HG03469 (cell line): ENCODE measurements around the gene MPZL3.

Experiments
- ATAC-seq: cut with Tn5 transposase; IDR thresholded peaks from one replicate; pipeline ENCODE4 v1.9.1; 2021; ENCODE audit warnings: mild to moderate bottlenecking, moderate library complexity, moderate number of reproducible peaks; ENCODE audit not compliant: unreplicated experiment

Gene MPZL3, protein sequence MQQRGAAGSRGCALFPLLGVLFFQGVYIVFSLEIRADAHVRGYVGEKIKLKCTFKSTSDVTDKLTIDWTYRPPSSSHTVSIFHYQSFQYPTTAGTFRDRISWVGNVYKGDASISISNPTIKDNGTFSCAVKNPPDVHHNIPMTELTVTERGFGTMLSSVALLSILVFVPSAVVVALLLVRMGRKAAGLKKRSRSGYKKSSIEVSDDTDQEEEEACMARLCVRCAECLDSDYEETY

DNA sequence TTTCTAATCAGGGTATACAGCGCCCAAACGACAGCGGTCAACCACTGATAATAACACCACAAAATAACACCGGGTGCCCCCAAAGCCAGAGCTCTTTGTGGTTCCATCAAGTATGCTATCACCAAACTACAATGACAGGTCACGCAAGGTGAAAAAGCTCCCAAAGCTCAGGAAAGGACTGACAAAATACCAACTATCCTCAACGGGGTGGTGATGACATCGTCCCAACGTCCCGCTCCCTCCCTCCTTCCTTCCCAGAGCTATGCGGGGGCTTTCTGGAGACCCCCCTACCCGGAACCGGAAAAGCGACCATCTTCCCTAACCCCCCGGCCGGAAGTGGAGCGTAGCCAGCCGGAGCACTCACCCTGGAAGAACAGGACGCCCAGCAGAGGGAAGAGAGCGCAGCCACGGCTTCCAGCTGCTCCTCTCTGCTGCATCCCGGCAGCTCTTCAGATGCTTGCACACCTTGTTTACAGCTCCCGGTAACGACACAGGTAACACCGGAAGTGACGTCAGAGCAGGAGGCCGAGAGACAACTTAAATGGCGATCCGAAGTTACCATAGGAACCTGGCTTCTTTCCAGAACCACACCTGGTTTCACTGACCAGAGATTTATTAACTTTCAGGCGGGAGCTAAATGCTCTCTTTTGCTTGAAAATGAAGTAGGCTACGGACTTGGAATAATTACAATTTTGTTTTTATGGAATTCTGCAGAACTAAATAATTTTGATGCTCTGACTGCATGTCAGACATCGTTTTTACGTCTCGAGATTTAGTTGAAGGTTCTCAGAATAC lies at the start of gene MPZL3:
Gene MPZL3 (minus strand): TSS at position 508 of the 795 bp plus-strand sequence. CDS start 71 bp downstream, at position 437.
- no peak for ATAC-seq

DNA sequence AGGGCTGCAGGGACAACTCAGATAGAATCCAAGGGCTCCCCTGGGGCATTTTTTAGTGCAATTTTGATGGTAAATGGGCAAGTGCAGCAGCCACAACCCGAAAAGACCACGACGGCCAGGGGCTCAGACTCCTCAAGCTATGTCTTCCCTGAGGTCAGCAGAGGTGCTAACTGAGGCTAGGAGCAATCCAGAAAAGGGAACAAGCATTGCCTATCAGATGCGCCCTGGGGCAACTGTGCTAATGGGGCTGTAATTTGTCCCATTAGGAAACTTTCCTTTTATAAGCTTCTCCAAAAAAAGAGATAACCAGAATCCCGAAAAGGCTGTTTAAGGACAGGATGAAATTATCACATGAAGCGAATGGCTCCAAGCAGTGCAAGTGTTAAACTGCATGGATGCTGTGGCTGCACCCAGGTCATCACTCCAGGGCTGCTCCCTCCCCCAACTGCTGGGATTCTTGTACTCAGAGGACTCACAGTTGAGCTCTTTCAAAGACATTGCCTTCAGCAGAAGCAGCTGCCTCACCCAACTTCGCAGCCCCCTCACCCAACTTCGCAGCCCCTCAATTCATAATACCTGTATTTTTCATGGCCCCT lies 49.5 kb upstream of the MPZL3 start:
- no peak for ATAC-seq

DNA sequence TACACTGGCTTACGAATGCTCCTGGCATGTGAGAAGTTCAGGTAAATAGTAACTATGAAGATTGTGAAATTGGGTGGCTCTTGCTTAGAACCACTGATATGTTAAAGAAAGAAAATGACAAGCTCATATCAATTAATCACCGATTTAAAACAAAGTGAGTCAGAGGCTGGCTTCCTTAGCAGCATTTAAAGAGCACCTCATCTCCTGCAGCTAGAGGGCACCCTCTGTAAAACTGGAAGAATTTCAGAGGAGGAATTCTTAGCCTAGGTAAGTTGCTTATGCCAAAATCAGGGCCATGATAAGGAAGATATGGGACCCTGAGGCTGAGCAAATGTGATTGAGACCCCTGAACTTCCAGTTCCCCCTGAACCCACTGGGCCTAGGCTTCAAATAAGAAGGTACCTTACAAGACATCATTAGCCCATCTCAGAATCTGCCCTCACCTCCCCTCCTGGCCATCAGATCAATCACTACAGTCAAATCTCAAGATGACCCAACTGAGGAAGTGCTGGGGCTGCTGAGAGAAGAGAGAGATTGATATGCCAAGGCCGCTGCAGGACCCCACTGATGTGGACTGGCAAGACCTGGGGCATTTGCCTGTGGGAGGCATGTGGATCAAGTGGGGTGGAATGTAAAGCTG lies 43.8 kb upstream of the MPZL3 start:
- ATAC-seq = no peak

DNA sequence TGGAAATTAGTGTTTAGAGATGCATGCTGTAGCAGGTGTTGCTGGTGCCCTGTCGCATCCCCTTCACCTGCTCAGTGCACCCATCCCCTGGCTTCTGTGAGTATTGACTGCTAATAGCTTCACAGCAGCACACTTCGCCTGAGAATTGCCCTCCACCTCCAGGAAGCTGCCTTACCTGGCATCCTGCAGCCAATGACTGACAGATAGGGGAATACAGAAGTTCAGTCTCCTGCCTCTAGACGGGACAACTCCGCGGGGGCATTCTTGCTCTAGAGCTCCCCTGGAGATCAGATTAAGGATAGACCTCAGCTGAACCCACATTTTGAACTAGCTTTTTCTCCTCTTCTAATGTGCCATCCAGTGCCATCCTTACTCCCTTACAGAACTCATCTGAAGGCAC lies 43.0 kb upstream of the MPZL3 start:
- no peak for ATAC-seq

DNA sequence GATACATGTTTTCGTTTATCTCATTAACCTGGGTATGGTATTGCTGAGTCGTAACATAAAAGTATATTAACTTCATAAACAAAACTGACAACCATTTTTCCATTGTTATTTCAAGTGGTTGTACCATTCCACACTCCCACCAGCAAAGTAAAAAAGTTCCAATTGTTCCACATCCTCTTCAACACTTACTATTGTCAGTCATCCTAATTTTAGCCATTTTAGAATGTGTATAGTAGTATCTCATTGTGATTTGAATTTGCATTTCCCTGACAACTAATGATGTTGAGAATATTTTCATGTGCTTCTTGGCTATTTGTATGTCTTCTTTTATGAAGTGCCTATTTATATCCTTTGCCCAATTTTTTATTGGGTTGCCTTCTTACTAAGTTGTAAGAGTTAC lies 41.9 kb upstream of the MPZL3 start:
- ATAC-seq = no peak

DNA sequence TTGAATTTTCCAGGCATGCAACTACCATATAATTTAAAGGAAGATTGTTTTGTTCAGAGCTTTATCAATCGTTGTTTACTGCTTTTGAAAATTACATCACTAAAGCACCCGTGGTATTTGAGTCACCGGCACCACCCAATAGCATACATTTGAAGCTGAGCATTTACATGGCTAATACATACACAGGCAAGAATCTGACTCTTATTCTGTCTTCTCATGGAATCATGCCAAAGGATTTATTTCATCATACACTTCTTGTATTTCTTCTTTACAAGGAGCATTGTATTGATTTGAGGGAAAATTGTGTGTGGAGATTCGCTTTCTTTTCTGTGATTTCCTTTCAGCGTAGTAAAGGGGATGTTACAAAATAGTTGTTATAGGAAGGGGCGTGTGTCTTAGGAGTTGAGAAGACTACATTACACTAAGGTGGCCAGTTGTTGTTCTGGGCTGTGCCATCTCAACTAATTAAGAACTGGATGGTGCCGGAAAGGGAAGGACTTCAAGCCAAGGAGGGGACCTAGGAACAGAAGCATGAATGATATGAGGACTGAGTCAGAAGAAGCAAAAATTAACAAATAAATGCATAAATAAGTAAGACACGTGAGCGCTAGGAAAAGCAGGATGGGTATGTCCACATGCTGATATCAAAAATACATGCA lies 39.4 kb upstream of the MPZL3 start:
- ATAC-seq = no peak

DNA sequence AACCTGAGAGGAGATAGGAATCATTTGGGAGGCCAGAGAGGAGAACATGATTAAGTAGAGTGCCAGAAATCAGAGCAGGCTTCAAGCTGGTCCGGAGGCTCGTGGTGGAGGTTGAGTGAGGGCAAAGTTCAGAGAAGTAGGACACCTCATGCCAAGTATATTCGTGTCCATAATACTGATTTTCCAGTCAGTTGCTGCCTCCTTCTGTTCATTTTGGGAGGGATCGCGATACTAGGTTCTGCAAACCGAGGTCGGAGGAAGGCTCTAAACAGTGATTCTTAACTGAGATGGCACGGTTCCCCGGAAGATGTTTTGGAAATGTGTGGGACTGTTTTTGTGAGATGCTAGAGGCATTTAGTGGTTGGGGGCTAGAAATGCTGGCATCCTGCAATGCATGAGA lies 38.8 kb upstream of the MPZL3 start:
- ATAC-seq = no peak

DNA sequence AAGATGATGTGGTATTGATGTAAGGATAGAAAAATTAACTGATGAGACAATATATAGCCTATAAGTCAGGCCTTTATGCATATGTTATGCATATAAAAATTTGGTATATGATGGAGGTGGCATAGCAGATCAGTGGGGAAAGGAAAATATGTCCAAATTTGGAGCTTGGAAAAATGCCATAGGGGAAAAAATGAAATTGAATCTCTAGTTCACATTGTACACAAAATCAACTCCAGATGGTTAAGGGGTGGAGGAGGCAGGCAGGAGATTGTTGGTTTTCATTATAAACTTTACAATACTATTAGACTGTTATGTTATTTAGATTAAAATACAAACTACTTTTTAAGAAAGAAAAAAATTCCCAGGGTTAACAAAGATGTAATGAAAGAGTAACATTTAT lies 37.2 kb upstream of the MPZL3 start:
- ATAC-seq = no peak

DNA sequence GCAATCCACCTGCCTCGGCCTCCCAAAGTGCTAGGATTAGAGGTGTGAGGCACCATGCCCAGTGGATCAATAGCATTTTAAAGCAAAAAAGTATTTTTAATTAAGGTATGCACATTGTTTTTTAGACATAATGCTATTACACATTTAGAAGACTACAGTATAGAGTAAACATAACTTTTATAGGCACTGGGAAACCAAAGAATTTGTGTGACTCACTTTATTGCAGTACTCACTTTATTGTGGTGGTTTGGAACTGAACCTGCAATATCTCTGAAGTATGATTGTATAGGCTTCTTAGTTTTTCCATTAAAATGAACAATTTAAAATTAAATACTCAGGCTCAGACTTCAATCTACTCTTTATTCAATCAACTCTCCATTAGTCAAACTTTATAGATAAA lies 34.8 kb upstream of the MPZL3 start:
- ATAC-seq = no peak

DNA sequence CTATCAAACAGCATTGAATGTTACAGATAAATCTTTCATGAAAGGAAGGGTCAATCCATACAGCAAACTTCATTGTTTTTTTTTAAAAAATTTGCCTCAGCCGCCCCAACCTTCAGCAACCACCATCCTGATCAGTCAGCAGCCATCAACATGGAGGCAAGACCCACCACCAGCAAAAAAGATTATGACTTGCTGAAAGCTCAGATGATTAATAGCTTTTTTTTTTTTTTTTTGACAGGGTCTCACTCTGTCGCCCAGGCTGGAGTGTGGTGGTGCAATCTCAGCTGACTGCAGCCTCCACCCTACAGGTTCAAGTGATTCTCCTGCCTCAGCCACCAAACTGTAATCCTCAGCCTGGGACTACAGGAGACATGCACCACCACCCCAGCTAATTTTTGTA lies 34.4 kb upstream of the MPZL3 start:
- ATAC-seq = no peak

DNA sequence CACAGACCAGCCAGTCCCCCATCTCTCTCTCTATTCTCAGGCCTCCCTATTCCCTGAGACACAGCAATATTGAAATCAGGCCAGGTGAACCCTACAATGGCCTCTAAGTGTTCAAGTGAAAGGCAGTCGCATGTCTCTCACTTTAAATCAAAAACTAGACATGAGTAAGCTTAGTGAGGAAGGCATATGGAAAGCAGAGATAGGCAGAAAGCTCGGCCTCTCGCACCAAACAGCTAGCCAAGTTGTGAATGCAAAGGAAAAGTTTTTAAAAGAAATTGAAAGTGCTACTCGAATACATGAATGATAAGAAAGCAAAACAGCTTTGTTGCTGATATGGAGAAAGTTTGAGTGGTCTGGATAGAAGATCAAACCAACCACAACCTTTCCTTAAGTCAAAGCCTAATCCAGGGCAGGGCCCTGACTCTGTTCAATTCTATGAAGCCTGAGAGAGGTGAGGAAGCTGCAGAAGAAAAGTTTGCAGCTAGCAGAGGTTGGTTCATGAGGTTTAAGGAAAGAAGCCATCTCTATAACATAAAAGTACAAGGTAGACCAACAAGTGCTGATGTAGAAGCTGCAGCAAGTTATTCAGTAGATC lies 31.7 kb upstream of the MPZL3 start:
- no peak for ATAC-seq

DNA sequence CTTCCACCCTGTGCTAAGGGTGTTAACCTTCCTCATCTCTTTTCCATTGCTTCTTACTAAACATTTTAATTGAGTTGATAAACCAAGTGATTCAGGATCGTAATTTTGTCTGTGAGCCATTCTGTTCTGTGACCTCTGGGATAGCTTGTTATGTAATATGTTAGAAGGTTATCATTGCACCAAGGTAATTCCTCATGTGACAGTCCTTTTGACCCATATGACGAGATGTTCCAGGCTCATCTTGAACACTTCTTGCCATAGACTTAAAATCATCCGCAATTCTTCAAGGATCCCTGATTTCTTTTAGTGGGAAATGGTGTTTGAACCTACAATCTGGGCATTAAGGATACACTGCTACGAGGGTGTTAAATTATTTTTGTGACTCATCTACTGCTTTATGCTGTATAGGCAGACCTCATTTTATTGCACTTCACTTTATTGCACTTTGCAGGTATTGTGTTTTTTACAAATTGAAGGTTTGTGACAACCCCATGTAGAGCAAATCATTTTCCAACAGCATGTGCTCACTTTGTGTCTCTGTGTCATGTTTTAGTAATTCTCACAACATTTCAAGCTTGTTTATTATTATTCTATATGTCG lies 31.0 kb upstream of the MPZL3 start:
- ATAC-seq = no peak

DNA sequence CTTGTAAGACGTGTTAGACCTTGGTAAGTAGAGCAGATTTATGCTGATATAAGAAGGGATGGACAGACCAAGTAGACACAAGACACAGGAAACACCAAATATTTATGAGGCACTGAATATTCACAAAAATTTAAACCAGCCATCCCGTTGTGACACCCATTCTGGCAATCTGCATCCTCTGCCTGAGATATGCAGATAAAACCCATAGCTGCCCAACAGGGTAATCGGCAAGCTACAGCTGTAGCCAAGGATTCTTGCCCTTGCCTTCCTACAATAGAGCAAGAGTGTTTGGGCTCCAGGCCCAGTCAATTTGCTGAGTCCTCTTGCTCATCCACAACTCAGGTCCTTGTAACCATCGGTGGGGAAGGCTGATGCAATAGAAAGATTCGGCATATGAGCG lies 30.4 kb upstream of the MPZL3 start:
- no peak for ATAC-seq

DNA sequence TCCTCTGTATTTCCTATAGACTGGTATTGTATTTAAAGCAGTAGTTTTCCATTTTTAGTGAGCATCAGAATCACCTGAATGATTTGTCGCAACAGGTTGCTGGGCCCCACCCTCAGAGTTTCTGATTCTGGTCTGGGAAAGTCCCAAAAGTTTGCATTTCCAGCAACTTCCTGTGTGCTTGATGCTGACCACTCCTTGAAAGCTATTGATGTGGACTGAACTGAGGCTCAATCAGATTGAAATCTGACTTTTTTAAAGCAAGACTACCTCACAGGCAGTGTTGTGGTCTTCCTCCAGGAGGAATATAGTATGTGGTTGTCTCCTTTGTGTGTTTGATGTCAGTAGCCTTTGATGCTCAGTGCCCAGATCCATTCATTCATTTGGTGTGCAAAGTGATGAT lies 29.1 kb upstream of the MPZL3 start:
- no peak for ATAC-seq

DNA sequence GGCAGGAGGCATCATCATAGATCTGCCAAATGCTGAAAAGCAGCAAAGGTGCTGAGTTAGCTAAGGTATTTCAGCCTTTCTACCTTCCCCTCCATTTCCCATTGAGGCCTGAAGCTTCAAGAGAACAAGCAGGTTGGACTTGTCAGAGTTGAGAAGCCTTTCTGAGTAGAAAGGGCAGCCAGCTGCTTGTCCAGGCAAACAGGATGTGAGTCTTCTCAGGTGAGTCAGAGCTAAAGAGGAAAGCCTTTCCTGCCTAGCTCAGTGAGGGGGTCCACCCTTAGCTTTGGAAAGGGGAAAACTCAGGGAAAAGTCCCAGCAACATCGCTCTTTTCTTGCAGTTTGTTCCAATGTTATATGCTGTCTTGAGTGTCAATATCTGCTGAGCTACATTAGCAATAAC lies 25.1 kb upstream of the MPZL3 start:
- ATAC-seq = no peak

DNA sequence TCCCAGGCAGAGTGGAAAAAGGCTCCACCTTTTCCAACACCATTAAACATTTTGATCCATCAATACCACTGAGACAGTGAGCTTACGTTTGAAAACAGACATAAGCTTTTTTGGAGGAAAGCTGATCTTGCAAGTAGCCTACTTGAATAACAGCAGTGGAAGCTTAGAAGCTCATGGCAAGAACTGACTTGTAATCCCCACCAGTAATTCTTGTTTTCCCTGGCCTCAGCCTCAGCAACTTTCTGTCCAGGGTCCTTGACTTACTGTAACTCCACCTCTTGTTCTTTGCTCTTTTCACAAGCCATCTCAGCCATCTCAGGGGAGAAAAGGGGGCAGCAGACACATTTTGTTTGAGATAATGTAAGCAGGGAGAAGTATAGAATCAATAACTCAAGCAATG lies 24.3 kb upstream of the MPZL3 start:
- no peak for ATAC-seq

DNA sequence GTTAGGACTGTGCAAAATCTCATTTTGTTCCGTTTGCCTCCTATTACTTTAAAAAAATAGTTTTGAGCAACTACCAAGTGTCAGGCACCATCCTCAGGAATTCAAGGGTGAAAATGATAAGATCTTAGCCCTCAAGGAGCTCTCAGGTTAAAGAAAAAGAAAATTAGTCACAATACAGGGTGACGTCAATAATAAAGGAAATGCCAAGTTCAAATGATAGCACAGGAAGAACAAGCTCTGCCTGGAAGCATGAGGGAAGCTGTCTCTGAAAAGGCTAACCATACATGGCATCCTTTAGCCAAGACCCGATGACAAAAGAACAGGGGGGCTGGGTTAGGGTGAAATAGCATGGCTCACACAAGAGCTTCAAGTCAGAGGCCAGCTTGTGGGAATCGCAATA lies 23.0 kb upstream of the MPZL3 start:
- ATAC-seq = no peak

DNA sequence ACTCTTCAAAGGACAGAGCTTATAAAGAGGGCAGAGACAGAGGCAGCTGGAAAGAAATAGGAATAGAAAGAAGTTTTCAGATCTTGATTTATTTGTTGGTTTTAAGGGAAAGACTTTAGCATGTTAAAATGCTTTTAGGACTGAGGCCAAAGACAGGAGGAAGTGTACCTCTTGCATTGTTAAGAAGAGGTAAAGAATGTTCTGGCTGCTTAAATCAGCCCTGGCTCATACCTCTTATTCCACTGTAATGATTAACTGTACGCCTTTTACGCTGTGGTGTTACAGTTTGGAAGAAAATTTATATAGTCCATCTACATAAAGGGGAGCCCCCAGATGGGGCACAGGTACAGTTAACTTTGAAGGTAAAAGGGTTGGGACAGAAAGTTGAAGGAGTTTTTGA lies 22.0 kb upstream of the MPZL3 start:
- no peak for ATAC-seq

DNA sequence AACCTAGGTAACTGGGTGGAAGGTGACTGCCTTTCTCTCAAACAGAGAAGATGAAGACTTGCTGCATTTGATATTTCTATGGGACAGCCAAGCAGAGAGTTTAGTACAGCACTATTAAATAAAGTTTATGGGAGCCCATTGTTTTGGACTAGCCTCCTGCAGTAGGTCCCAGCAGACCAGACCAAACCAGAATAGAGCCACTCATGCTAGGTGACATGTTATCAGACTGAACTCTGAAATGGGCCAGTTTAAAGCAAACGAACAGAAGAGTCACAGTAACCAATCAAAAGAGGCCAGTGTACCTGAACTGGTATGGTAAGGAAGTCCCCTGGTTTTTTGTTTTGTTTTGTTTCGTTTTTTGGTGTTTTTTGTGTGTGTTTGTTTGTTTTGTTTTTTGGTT lies 19.8 kb upstream of the MPZL3 start:
- ATAC-seq = no peak

DNA sequence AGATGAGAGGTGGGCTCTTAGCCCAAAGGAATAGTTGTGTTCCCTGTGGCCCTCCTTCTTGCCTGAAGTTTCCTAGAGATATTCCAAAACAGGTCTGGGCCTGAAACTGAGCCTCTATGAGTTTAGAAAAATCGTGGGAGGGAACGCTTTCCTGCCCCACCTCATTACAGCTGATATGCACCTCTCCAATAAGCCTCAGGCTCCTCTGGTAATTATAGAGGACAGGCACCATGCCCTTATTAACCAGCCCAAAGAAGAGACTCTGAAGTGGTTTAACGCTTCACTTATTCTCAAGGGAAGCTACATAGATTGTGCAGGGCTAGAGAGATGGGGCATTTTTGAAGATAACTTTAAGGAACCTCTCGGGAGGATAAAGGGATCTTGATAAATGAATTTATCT lies 15.3 kb upstream of the MPZL3 start:
- no peak for ATAC-seq
